GM21723 (cell line): Measurements from ENCODE around the gene CASTOR1.

Experiments used
- ATAC-seq: cut with Tn5 transposase; IDR thresholded peaks from one replicate; pipeline ENCODE4 v1.9.1; 2021; ENCODE audit warnings: mild to moderate bottlenecking, moderate library complexity; ENCODE audit not compliant: unreplicated experiment

CASTOR1 gene

GRCh38 chr22:30286331-30286730 lies 3.0 kb downstream of the CASTOR1 start:
- ATAC-seq: no peak

DNA sequence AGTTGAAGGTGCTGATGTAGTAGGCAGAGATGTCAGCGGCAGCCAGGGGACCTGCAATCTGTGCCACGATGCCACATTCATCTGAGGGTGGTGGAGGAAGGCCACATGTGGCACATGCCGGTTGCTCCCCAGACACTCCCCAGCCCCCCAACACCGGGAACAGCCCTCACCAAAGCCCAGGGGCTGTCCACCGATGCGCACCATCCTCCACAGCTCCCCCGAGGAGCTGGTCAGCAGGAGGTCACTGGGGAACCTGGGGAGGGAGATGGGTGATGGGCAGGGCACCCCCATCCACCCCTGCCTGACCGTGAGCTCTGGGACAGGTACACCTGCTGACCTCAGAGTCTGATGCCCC lies 3.5 kb downstream of the CASTOR1 start:
- ATAC-seq: no peak

DNA sequence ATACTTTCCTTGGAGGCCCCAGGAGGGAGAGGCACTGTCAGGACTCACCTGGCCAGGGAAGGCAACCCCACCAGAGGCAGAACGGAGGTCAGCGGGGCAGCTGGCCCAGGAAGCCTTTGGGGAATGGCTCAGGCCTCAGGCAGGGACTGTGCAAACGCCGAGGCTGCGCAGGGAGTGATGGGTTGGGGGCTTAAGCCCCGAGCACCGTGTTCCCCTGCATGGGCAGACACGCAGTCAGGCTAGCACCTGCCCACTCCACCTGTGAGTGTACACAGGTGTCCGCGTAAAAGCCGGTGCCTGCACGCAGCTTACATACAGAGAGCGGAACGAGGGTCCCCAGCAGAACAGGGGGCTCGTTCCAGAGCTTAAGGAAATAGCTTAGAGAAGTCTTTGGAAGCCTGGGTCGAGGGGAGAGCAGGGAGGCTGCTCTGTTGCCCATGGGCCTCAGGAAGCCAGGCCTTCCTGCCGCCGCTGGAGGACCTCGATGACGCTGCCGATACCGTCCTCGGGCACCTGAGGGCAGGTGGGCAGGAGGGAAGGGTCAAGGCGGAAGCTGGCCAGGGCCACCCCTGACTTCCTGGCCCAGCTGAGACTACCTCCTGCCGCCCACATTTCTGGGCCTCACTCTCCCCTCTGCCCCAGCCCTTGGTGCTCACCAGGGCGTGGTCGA lies 4.0 kb downstream of the CASTOR1 start:
- ATAC-seq: no peak

DNA sequence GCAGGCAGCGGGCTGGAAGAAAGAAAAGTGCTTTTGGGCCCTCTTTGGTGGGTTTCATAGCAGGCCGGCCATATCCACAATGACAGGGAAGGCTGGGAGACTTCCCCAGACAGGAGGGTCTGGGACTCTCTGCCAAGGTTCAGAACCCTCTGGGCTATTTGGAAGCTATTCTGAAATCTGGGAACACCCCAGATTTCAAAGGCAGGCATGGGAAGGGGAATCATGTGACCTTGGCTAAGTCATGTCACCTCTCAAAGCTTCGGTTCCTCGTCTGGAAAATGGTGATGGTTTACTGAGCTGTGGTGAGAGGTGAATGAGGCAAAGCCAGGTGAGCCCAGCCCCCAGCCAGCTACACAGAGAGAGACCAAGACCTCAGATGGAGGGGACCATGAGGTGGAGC lies 4.6 kb downstream of the CASTOR1 start:
- ATAC-seq: no peak

DNA sequence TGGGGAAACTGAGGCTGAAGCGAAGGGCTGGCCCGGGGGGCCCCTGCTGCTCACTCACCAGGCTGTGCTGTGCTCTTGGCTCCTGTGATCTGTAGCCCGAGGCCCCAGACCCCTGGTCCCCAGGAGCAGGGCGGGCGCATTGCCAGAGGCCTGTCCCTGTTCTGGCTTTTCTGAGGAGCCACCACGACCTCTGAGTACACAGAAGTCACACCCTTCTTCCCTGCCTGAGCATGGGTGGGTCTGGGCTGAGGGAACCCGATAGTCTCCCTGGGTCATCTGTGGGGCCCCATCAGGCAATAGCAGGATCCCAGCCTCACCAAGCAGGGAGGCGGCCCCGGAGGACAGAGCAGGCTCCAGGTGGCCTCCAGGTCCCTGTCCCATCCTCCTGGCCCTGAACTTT lies 5.1 kb downstream of the CASTOR1 start:
- ATAC-seq: no peak

GRCh38 chr22:30283342-30283741 lies 6.0 kb downstream of the CASTOR1 start:
- ATAC-seq: no peak

GRCh38 chr22:30282616-30283046 lies 6.7 kb downstream of the CASTOR1 start:
- ATAC-seq: no peak

GRCh38 chr22:30280505-30280904 lies 8.8 kb downstream of the CASTOR1 start:
- ATAC-seq: no peak

GRCh38 chr22:30279932-30280331 lies 9.4 kb downstream of the CASTOR1 start:
- ATAC-seq: no peak

DNA sequence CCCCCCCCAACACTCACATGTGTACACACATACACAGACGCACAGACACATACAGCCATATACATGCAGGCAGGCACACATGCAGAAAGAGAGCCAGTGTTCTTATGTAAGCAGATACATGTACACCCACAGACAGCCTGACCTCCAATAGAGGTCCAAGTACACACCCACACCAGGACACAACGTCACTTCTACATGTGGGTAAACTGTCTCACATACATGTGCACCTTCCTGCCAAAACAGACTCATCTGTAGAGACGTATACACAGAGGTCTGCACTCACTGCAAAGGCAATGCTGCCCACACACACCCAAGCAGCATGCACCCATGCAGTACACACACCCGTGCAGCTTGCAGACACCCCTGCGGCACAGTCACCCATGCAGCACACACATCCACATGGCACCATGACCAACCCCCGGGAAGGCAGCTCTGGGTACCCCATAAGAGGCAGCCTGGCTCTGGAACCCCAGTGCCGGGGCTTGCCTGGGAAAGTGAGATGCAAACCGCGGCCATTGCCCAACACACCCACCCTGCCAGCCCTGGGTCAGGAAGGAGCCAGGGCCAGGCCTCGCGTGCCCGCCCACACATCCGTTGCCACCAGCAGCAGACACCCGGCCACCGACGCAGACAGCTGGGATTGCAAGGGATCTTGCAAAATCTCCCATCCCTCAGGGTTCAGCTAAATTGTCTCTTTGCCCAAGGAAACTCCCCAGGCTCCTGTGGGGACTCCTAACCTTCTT lies 10.1 kb downstream of the CASTOR1 start:
- no peak for ATAC-seq

DNA sequence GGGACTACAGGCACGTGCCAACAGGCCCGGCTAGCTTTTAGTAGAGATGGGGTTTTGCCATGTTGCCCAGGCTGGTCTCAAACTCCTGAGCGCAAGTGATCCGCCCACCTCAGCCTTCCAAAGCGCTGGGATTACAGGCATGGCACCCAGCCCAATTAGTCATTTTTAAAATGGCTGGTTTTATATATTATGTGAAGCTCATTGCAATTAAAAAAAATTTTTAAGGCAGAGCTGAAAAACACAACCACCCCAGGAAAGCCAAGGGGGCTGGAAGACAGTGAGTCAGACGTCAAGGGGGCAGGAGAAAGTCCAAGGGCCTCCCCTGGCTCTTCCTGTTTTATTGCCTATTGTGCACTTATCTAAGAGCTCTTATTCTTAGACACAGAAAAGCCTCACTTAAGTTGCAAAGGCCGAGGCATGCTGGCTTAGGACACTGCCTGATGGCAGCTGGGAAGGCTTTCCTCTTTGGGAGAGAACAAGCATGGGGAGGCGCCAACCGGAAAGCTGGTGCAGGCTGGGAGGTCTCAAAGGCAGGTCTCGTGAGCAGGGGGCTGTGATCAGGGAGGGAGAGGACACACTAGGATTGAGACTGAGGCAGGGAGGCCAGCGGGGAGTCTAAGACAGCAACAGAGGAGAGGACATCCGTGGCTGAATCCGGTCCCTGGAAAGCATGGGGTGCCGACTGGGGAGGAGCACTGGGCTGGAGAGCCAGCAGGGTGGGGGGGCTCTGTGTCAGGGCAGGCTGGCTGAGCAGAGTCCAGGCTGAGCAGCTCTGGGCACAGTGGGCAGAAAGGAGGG lies 11.6 kb downstream of the CASTOR1 start:
- ATAC-seq: no peak

GRCh38 chr22:30276039-30276438 lies 13.3 kb downstream of the CASTOR1 start:
- no peak for ATAC-seq

GRCh38 chr22:30275625-30276024 lies 13.7 kb downstream of the CASTOR1 start:
- no peak for ATAC-seq

DNA sequence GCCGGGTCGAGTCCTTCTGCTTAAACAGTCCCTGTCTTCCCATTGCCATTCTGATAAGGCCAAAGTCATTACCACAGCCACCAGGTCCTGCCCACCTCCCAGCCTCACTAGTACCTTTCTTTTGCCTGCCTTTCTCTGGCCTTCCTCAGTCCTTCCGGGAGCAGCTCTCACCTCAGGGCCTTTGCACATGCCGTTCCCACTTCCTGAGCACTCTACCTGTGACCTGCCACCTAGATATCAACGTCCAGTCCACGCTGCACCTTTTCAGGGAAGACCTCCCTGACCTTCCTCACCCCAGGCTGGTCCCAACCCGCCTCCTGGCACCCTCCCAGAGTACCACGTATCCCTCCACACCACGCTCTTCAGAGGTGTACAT lies 14.9 kb downstream of the CASTOR1 start:
- ATAC-seq: no peak

- ATAC-seq: no peak
Observed at GRCh38 chr22:30273711-30274436, 15.4 kb downstream of the CASTOR1 start.

- no peak for ATAC-seq
Observed at GRCh38 chr22:30272781-30273601, 16.3 kb downstream of the CASTOR1 start.

DNA sequence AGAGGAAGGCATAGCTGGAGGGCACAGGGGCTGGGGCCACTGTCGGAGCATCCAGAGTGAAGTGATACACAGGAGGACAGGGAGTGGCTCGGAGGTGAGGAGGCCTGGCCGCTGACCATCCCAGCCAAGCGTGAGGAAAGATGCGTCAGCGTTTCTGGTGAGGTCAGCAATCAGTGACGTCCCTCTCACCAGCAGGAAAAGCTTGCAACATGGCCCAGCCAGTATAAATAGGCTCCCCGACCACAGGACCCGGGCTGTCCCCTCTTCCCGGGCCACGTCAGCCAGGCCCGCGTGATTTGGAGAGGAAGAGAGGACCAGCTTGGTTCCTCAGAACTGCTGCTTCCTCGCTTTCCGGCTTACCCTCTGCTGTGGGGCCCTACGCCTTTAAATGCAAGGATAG lies 18.5 kb downstream of the CASTOR1 start:
- no peak for ATAC-seq

GRCh38 chr22:30268331-30268730 lies 21.0 kb downstream of the CASTOR1 start:
- ATAC-seq: no peak

- ATAC-seq: no peak
Observed at GRCh38 chr22:30267382-30268302, 21.7 kb downstream of the CASTOR1 start.
